GM21723 (cell line): ENCODE data around the gene ATP9B.
"Not testable (repeated sequence)": the region's sequence is repeated elsewhere in the genome, so short reads cannot be mapped to it uniquely, and the experiment has no call there.

Experiments used
- ATAC-seq: cut with Tn5 transposase; IDR thresholded peaks from one replicate; pipeline ENCODE4 v1.9.1; 2021; ENCODE audit warnings: mild to moderate bottlenecking, moderate library complexity; ENCODE audit not compliant: unreplicated experiment

The ATP9B gene

GRCh38 chr18:79227621-79228020, 158.4 kb downstream of the ATP9B start:
- ATAC-seq = no peak

- no peak for ATAC-seq
Measured at GRCh38 chr18:79229431-79229830, 160.2 kb downstream of the ATP9B start.

GRCh38 chr18:79234438-79234837, 165.2 kb downstream of the ATP9B start:
- no peak for ATAC-seq

- no peak for ATAC-seq
Measured at GRCh38 chr18:79239631-79240030, 170.4 kb downstream of the ATP9B start.

- no peak for ATAC-seq
Measured at GRCh38 chr18:79241755-79242154, 172.6 kb downstream of the ATP9B start.

- ATAC-seq = no peak
Measured at GRCh38 chr18:79242246-79242645, 173.1 kb downstream of the ATP9B start.

GRCh38 chr18:79245517-79246001, 176.4 kb downstream of the ATP9B start:
- no peak for ATAC-seq

- ATAC-seq = peak; percentile 98
Measured at GRCh38 chr18:79246309-79247108, 177.3 kb downstream of the ATP9B start.

- no peak for ATAC-seq
Measured at GRCh38 chr18:79248495-79249060, 179.4 kb downstream of the ATP9B start.

GRCh38 chr18:79250301-79250981, 181.2 kb downstream of the ATP9B start:
- no peak for ATAC-seq

- ATAC-seq = no peak
Measured at GRCh38 chr18:79251021-79251420, 181.8 kb downstream of the ATP9B start.

GRCh38 chr18:79252904-79253633, 183.9 kb downstream of the ATP9B start:
- no peak for ATAC-seq

- ATAC-seq = no peak
Measured at GRCh38 chr18:79257480-79257879, 188.3 kb downstream of the ATP9B start.

- ATAC-seq = no peak
Measured at GRCh38 chr18:79258447-79258846, 189.3 kb downstream of the ATP9B start.

GRCh38 chr18:79259218-79259617, 190.0 kb downstream of the ATP9B start:
- no peak for ATAC-seq

GRCh38 chr18:79260023-79260422, 190.8 kb downstream of the ATP9B start:
- no peak for ATAC-seq

GRCh38 chr18:79260510-79260909, 191.3 kb downstream of the ATP9B start:
- no peak for ATAC-seq

- not testable (repeated sequence) for ATAC-seq
Measured at GRCh38 chr18:79265068-79265467, 195.9 kb downstream of the ATP9B start.

- not testable (repeated sequence) for ATAC-seq
Measured at GRCh38 chr18:79271812-79272211, 202.6 kb downstream of the ATP9B start.

- ATAC-seq = no peak
Measured at GRCh38 chr18:79272916-79273315, 203.7 kb downstream of the ATP9B start.

- no peak for ATAC-seq
Measured at GRCh38 chr18:79274823-79275222, 205.6 kb downstream of the ATP9B start.
